GM21737 (cell line): ENCODE results near the gene NEDD8.
"Not testable (repeated sequence)": the region's sequence is repeated elsewhere in the genome, so short reads cannot be mapped to it uniquely, and the experiment has no call there.

Experiments
- ATAC-seq: cut with Tn5 transposase; IDR thresholded peaks from one replicate; pipeline ENCODE4 v1.9.1; 2021; ENCODE audit warnings: mild to moderate bottlenecking, moderate library complexity; ENCODE audit not compliant: unreplicated experiment

NEDD8 gene

GRCh38 chr14:24249230-24250021, 17.3 kb upstream of the NEDD8 start:
- no peak for ATAC-seq

- ATAC-seq = no peak
These were observed 15.3 kb upstream of the NEDD8 start for GRCh38 chr14:24247422-24247821.

DNA sequence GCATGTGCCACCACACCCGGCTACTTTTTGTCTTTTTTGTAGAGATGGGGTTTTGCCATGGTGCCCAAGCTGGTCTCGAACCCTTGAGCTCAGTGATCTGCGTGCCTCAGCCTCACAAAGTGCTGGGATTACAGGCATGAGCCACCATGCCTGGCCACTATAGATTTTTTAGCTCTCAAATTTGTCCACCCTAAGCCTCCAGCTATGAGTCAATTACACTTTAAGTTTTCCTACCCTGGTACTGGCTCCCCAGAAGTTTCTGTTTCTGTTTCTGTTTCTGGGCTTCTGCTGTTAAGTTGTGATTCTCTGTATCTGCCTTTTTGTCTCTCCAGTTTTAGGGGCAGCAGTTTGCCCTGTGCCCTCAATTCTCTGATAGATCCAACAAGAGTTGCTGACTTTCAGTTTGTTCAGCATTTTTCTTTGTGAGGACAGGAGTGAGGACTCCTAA, 14.6 kb upstream of the NEDD8 start:
- ATAC-seq = no peak

DNA sequence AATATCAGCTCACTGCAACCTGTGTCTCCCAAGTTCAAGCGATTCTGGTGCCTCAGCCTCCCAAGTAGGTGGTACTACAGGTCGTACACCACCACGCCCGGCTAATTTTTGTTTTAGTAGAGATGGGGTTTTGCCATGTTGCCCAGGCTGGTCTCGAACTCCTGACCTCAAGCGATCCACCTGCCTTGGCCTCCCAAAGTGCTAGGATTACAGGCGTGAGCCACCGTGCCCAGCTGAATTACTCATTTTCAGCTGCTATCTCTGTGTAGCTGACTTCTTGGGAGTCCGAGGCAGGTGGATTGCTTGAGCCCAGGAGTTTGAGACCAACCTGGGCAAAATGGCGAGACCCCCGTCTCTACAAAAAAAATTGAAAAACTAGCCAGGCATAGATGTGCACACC, 13.2 kb upstream of the NEDD8 start:
- not testable (repeated sequence) for ATAC-seq

DNA sequence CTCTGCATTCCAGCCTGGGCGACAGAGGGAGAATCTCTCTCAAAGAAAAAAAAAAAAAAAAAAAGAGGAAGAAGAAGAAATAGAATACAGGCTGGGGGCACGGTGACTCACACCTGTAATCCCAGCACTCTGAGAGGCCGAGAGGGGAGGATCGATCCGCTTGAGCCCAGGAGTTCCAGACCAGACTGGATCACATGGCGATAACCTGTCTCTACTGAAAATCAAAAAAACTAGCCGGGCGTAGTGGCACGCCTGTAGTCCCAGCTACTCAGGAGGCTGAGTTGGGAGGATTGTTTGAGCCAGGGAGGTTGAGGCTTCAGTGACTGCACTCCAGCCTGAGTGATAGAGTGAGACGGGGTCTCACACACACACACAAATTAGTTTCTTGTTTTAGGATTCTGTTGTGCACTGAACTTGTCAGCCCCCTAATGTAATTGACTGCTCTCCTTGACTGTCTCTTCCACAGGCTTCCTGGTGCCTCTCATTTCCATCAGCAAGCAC, 11.2 kb upstream of the NEDD8 start:
- ATAC-seq = no peak

DNA sequence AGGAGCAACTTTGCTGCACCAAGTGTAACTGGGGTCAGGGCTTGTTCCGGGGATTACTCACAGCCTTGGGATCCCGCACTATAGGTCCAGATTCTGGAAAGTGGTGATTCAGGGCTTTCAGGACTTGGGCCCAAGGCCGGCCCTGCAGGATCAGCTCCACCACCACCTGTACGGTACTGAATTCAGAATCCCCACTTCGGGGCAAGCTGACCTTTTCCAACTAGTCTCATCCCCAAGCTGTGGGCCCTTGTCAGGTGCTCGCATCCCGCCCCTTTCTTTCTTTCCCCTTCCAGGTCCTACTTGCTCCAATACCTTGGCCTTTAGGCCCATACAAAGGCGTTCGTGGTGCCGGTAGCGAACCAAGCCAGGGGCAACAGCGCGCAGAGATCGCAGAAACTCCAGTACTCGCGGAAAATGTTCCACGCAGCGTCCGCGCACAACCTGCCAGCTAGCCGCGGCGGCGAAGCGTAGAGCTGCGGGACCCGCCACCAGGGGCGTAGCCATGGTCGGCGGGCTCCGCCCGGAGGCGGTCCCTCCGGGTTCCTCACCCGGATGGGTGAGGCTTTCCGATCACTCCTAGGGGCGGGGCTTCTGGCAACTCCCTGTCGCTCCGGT, 9.8 kb upstream of the NEDD8 start:
- peak; percentile 77 for ATAC-seq

GRCh38 chr14:24240110-24240918, 8.1 kb upstream of the NEDD8 start:
- ATAC-seq = no peak

- ATAC-seq = no peak
These were observed 6.4 kb upstream of the NEDD8 start for GRCh38 chr14:24238527-24239037.

DNA sequence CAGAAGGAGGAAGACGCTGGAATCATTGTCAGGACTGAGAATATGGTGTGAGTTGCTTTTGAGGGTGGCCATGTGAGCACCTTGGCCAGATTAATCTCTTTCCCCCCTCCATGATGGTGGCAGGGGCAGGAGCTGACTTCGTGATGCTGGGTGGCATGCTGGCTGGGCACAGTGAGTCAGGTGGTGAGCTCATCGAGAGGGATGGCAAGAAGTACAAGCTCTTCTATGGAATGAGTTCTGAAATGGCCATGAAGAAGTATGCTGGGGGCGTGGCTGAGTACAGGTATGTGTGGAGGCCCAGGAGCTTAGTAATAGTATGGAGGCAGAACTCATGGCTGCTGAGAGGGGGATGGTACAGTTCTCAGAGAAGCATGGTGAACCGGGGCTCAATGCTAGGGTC, 6.0 kb upstream of the NEDD8 start:
- ATAC-seq = no peak

DNA sequence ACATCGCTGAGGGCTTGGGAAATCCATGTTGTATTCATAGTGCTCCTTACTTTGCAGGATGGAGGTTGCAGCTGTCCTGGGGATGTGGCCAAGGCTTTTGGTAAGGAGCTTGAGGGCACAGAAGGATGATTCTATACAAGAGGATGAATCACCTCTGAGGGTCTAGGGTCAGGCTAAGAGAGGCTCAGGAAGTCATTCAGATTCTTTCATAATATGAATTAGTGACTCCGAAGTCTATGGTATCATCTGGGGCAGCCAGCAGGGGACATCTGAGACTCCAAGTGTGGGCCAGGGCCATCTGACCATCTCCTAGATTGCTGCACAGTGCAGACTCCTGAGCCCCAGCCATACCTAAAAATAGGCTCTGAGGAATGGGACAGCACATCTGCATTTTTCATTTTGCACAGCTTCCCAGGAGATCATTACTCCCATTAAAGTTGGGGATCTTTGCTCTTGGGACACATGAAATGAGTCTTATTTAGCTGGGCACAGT, 5.3 kb upstream of the NEDD8 start:
- ATAC-seq = no peak

GRCh38 chr14:24236689-24237462, 4.7 kb upstream of the NEDD8 start:
- no peak for ATAC-seq

GRCh38 chr14:24235804-24236688, 3.9 kb upstream of the NEDD8 start:
- no peak for ATAC-seq

DNA sequence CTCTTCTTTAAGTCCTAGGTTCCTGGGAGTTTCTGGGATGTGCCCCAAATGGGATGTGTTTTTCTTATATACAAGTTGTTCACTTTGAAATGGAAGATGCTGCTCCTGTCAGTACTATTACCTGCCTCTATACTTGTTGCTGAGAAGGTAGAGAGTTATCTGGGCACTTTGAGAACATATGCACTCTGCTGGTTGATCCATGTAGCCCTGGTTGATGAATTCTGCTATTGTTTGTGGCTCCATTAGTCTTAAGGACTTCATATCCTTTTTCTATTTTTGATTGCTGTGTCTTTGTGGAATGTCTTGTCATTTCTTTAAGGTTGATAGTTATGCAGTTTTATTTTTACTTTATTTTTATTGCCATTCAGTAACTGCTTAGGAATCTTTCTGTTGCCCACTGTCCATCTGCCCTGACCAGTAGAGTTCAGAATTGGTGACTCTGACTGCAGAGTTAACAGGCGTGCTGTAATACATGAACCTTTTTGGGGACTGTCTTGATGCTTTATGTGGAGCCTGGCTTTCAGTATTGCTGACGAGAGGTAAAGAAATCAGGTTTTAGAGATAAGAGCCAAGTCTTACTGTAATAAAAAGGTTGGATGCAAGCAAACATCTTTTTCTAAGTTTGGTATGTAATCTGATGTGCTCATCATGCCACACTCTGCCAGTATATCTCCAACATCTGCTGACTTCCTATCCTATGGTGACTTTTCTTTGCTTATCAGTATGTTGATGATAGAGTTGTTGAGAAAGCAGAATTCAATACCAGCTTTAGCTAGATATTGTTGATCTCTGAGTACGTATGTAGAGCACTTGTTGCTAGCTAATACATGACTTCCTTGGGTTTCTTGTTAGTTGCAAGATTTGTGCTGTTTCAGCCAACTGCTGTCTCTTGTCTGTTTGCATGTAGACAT, 2.2 kb upstream of the NEDD8 start:
- no peak for ATAC-seq

- no peak for ATAC-seq
These were observed 1.3 kb upstream of the NEDD8 start for GRCh38 chr14:24233538-24233866.

DNA sequence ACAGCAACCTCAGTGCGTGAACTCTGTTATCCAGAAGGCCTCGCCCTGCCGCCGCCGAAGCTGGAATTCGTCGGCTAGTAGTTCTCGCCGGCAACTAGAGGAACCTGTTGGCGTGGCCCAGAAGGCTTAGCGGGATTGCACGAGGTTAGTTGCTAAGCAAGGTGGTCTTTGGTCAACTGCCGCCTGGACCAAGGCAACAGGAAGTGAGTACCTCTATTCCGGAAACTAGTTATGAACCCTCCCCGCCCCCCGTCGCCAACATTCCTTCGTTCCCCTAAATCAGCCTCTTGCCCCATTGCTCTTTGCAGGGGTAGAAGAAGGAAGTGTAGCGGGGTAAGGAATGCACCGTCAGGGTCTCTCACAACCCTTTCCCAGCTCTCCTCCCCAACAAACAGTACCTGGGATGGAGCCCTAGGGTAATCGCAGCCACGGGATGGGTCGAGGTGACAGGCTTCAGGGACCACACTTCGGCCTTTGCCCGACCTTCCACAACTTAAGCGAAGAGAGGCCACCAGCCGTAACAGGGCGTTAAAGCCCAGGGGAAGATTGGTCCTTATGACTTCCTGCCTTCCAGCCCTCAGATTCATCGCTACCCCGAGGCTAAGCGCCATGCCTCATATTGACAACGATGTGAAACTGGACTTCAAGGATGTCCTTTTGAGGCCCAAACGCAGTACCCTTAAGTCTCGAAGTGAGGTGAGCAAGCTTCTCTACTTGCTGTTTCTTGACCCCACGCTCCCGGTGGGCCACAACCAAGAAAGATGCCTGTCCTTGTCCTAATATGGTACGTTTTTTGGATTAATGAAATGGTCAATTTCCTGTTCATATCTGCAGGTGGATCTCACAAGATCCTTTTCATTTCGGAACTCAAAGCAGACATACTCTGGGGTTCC, 724 bp upstream of the NEDD8 start, which contains the start of gene GMPR2:
Gene GMPR2 (plus strand): TSS at position 285 of the 893 bp plus-strand sequence. CDS start 325 bp downstream, at position 610.
- peak; percentile 37 for ATAC-seq

GRCh38 chr14:24231263-24232120, 675 bp downstream of the NEDD8 start:
- ATAC-seq = peak; percentile 17
